MM.1S (cell line): ENCODE measurements around the gene SPEM3.

ENCODE experiments used
- DNase-seq: peaks from one replicate; pipeline ENCODE4 v3.0.0-alpha.2; 2015
- H2AFZ ChIP-seq: fragments of 300-600 bp; sonication (generic); 2 replicates; pipeline ENCODE4 v1.6.0; 2016; ENCODE audit warnings: antibody characterized with exemption, low read length
- H3F3A ChIP-seq: fragments of 300-600 bp; sonication (generic); 2 replicates; pipeline ENCODE4 v1.6.1; 2016; ENCODE audit warnings: mild to moderate bottlenecking, antibody characterized with exemption, low read length, moderate library complexity, mixed read lengths; ENCODE audit not compliant: insufficient read depth
- H3K27ac ChIP-seq: fragments of 300-600 bp; sonication (generic); 2 replicates; pipeline ENCODE4 v1.5.1; 2016; ENCODE audit warnings: mild to moderate bottlenecking, low read length
- H3K27me3 ChIP-seq: fragments of 300-600 bp; sonication (generic); replicated peaks from 2 replicates; pipeline ENCODE4 v1.6.0; 2016; ENCODE audit warnings: low read length; ENCODE audit not compliant: insufficient read depth
- H3K36me3 ChIP-seq: fragments of 300-600 bp; sonication (generic); replicated peaks from 2 replicates; pipeline ENCODE4 v1.6.1; 2016; ENCODE audit warnings: mild to moderate bottlenecking, low read length, mixed read lengths; ENCODE audit not compliant: insufficient read depth
- H3K4me1 ChIP-seq: fragments of 300-600 bp; sonication (generic); 2 replicates; pipeline ENCODE4 v1.6.1; 2016; ENCODE audit warnings: low read length, mixed read lengths
- H3K4me2 ChIP-seq: fragments of 300-600 bp; sonication (generic); 2 replicates; pipeline ENCODE4 v1.6.0; 2016; ENCODE audit warnings: low read depth, low read length
- H3K4me3 ChIP-seq: fragments of 300-600 bp; sonication (generic); 2 replicates; pipeline ENCODE4 v1.5.1; 2016; ENCODE audit warnings: low read length, mixed read lengths
- H3K79me2 ChIP-seq: fragments of 300-600 bp; sonication (generic); 2 replicates; pipeline ENCODE4 v1.6.1; 2016; ENCODE audit warnings: mixed run types, low read length, mixed read lengths
- H3K9ac ChIP-seq: fragments of 300-600 bp; sonication (generic); 2 replicates; pipeline ENCODE4 v1.6.1; 2016; ENCODE audit warnings: low read length, mixed read lengths
- H3K9me2 ChIP-seq: fragments of 300-600 bp; sonication (generic); replicated peaks from 2 replicates; pipeline ENCODE4 v1.6.1; 2016; ENCODE audit warnings: mild to moderate bottlenecking, low read length, mixed read lengths; ENCODE audit not compliant: insufficient read depth
- H3K9me3 ChIP-seq: fragments of 300-600 bp; sonication (generic); replicated peaks from 2 replicates; pipeline ENCODE4 v1.6.1; 2016; ENCODE audit warnings: mild to moderate bottlenecking, low read length, mixed read lengths; ENCODE audit not compliant: insufficient read depth
- H4K20me1 ChIP-seq: fragments of 300-600 bp; sonication (generic); 2 replicates; pipeline ENCODE4 v1.6.1; 2016; ENCODE audit warnings: mild to moderate bottlenecking, low read length, moderate library complexity, mixed read lengths; ENCODE audit not compliant: insufficient read depth
- EZH2 ChIP-seq: fragments of 300-600 bp; sonication (generic); optimal IDR thresholded peaks from 2 replicates; pipeline ENCODE3; 2017; ENCODE audit warnings: low read depth, mild to moderate bottlenecking, antibody characterized with exemption, low read length, mixed read lengths
- EZH2phosphoT487 ChIP-seq: fragments of 300-600 bp; sonication (generic); IDR thresholded peaks from 2 replicates; pipeline ENCODE4 v1.6.1; 2018; ENCODE audit warnings: antibody characterized with exemption, low read length
- TF ChIP-seq, protein P1 (sequence below): fragments of 300-600 bp; sonication (generic); IDR thresholded peaks from 2 replicates; pipeline ENCODE4 v1.5.1; 2016; ENCODE audit warnings: antibody characterized with exemption, low read length, mixed read lengths

The SPEM3 gene

DNA sequence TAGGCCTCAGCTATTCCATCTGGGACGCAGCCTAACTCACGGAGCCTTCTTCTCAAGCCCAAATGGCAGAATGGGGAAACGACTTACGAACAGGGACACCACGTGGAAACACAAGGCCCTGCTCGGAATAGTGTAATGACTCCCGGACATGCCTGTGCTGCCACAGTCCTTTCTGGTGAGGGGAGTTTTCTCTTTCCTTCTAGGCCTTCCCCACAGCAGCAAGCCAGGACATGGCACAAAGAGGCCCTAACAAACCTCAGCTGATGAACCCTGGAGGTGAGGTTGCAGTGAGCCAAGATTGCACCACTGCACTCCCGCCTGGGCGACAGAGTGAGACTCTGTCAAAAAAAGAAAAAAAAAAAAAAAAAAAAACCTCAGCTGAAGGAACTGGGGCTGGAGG is 35.4 kb downstream of the SPEM3 start:
- Histone ChIP-seq H4K20me1 (no peaks in the 10 kb centered on the region), H3K9ac (no peak overlapping the region), H3K36me3 (no peaks in the 10 kb centered on the region), H2AFZ (no peak overlapping the region), H3K4me1 (no peaks in the 10 kb centered on the region), H3F3A (no peaks in the 10 kb centered on the region), H3K27me3 (no peaks in the 10 kb centered on the region), H3K27ac (no peak overlapping the region), H3K4me2 (no peak overlapping the region), H3K9me3 (no peaks in the 10 kb centered on the region), H3K4me3 (no peak overlapping the region), H3K9me2 (no peaks in the 10 kb centered on the region), H3K79me2 (no peaks in the 10 kb centered on the region)
- no peak for DNase-seq
- TF ChIP-seq, protein P1, sequence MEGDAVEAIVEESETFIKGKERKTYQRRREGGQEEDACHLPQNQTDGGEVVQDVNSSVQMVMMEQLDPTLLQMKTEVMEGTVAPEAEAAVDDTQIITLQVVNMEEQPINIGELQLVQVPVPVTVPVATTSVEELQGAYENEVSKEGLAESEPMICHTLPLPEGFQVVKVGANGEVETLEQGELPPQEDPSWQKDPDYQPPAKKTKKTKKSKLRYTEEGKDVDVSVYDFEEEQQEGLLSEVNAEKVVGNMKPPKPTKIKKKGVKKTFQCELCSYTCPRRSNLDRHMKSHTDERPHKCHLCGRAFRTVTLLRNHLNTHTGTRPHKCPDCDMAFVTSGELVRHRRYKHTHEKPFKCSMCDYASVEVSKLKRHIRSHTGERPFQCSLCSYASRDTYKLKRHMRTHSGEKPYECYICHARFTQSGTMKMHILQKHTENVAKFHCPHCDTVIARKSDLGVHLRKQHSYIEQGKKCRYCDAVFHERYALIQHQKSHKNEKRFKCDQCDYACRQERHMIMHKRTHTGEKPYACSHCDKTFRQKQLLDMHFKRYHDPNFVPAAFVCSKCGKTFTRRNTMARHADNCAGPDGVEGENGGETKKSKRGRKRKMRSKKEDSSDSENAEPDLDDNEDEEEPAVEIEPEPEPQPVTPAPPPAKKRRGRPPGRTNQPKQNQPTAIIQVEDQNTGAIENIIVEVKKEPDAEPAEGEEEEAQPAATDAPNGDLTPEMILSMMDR, result no peak
- TF ChIP-seq EZH2 (no peak), EZH2phosphoT487 (no peak)

DNA sequence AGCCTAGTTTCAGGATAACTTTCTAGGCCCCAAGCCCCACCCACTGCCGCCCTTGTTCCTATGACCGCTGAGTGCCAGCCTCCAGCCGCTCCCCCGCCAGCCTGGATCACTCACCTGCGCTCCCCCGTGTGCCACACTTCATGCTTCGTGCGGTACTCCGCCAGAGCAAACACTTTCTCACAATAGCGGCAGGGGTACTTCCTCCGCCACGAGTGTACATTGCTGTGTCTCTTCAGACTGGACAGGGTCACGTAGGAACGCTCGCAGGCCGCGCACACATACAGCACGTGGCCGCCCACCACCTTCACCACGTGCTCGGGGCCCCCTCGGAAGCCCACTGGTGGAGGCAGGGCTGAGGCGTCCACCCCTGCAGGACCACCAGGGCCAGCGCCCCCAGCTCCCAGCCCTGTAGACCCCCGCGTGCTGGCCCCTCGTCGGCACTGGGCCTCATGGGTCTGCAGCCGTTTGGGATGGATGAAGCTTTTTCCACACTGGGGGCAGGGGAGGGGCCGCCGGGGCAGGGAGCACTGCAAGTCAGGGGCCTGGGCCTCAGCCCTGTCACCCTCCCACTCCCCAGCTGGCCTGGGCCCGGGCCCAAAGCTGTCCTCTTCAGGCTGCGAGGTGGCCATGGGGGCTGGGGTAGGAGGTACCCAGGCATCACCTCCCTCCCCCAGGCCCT is 37.1 kb downstream of the SPEM3 start:
- Histone ChIP-seq H3K27me3 (no peaks in the 10 kb centered on the region), H3K9me2 (no peaks in the 10 kb centered on the region), H2AFZ (no peak overlapping the region), H3K27ac (no peak overlapping the region), H3K4me3 (no peak overlapping the region), H3F3A (no peaks in the 10 kb centered on the region), H3K9me3 (no peaks in the 10 kb centered on the region), H3K4me1 (no peaks in the 10 kb centered on the region), H4K20me1 (no peaks in the 10 kb centered on the region), H3K4me2 (no peak overlapping the region), H3K36me3 (no peaks in the 10 kb centered on the region), H3K79me2 (no peaks in the 10 kb centered on the region), H3K9ac (no peak overlapping the region)
- no peak for TF ChIP-seq EZH2
- no peak for TF ChIP-seq EZH2phosphoT487
- TF ChIP-seq, protein P1, result no peak
- DNase-seq, result no peak

DNA sequence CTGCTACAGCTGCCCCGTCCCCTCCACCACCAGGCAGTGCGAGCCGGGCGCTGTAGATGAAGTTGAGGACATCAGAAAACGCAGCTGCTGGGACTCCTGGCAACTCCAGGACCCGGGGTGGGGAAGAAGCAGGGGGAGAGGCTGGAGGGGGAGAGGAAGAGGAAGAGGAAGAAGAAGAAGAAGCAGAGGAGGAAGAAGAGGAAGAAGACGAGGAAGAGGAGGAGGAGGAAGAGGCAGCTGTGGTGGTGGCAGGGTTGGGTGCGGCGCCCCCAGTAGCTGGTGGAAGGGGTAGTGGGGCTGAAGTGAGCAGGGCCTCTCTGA is 37.6 kb downstream of the SPEM3 start:
- Histone ChIP-seq H3K4me3 (no peak overlapping the region), H3K4me2 (no peak overlapping the region), H3K9me3 (no peaks in the 10 kb centered on the region), H4K20me1 (no peaks in the 10 kb centered on the region), H3F3A (no peaks in the 10 kb centered on the region), H2AFZ (no peak overlapping the region), H3K4me1 (no peaks in the 10 kb centered on the region), H3K9me2 (no peaks in the 10 kb centered on the region), H3K27ac (no peak overlapping the region), H3K27me3 (no peaks in the 10 kb centered on the region), H3K79me2 (no peaks in the 10 kb centered on the region), H3K36me3 (no peaks in the 10 kb centered on the region), H3K9ac (no peak overlapping the region)
- TF ChIP-seq EZH2 (no peak), EZH2phosphoT487 (no peak)
- TF ChIP-seq, protein P1, result no peak
- DNase-seq, result no peak
